Suprapubic skin (tissue), 4 donors: ENCODE data around the gene DIPK1A. TPM values are rescaled to one million over a fixed set of nuclear protein-coding genes. Genes with fewer than 3 reads are reported as not detected.

Experiments used
- DNase-seq, 2 donors: peaks; one replicate each; pipeline ENCODE4 v3.0.0-alpha.2; 2019; ENCODE audit warnings: low spot score in 2 of 2
- H3K27ac ChIP-seq: fragments of 200-600 bp; sonication (generic); one replicate; pipeline ENCODE4 v1.5.1; 2019
- H3K27me3 ChIP-seq: fragments of 200-600 bp; sonication (generic); one replicate; pipeline ENCODE4 v1.5.1; 2019
- H3K36me3 ChIP-seq: fragments of 200-600 bp; sonication (generic); one replicate; pipeline ENCODE4 v1.5.1; 2019
- H3K4me1 ChIP-seq: fragments of 200-600 bp; sonication (generic); one replicate; pipeline ENCODE4 v1.5.1; 2019
- H3K4me3 ChIP-seq: fragments of 200-600 bp; sonication (generic); one replicate; pipeline ENCODE4 v1.5.1; 2019; ENCODE audit warnings: mild to moderate bottlenecking
- H3K9me3 ChIP-seq: fragments of 200-600 bp; sonication (generic); one replicate; pipeline ENCODE4 v1.5.1; 2019
- EP300 ChIP-seq: sonication (generic); formaldehyde crosslinking; IDR thresholded peaks from one replicate; pipeline ENCODE4 v1.6.1; 2017; ENCODE audit warnings: antibody characterized with exemption
- POLR2A ChIP-seq, 2 donors: fragments of 450-650 bp; IDR thresholded peaks; one replicate each; pipeline ENCODE4 v1.6.1; 2017; ENCODE audit warnings: antibody characterized with exemption in 2 of 2, mild to moderate bottlenecking in 2 of 2, moderate library complexity in 2 of 2
- POLR2AphosphoS5 ChIP-seq, 3 donors: sonication (generic); formaldehyde crosslinking; IDR thresholded peaks; one replicate each; pipeline ENCODE4 v1.6.1; 2017; ENCODE audit warnings: antibody characterized with exemption in 3 of 3
- WGBS: methylation state at CpG from one replicate; pipeline ENCODE4 v1.1.5; 2018; 5-methylcytosine and 5-hydroxymethylcytosine counted together
- total RNA-seq, 4 donors: library from RNA; depleted of rRNA; stranded (reverse); fragments of >200 nt; gene quantifications; one replicate each; pipeline ENCODE4 v1.1.0, GENCODE V29; 2016
- TF ChIP-seq, protein P1 (sequence below), 2 donors: fragments of 200-600 bp in 1 of 2; fragments of 450-650 bp in 1 of 2; sonication (generic) in 1 of 2; IDR thresholded peaks; one replicate each; pipeline ENCODE4 v1.5.1; 2016 to 2019; ENCODE audit warnings: antibody characterized with exemption in 2 of 2, mild to moderate bottlenecking in 1 of 2, moderate library complexity in 1 of 2

DIPK1A gene
- total RNA-seq, 4 donors from 2014 or later = 3.3 to 7.8 (median 5.3) TPM

DNA sequence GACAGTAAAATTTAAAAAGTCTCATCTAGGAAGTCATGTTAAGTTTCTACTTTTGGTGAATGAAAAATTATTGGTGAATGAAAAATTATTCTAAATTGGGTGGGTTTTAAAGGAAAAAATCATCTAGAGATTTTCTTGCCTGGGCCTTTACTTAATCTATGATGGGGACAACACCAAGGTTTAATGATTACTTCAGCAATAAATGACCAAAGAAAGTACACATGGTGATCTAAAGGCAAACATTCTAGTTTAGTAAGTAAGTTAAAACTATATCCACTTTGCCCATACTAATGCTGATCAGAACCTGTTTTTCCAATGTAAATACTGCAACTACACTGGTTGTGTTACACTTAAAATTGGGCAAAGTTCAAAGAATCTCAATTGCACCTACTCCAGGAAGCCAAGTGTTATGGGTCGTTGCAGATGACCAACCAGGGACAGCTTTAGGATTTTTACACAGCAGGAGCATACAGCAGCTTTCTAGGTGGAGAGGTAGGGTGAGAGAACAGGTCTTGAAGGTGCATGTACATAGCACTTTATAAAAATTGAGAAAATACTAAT, 144.0 kb downstream of the DIPK1A start:
- 68% methylated on average over 1 of the region's 1 CpG for WGBS
- Histone ChIP-seq H3K4me1 (no peaks in the 10 kb centered on the region), H3K4me3 (no peak overlapping the region), H3K27me3 (no peaks in the 10 kb centered on the region), H3K36me3 (no peaks in the 10 kb centered on the region), H3K9me3 (no peaks in the 10 kb centered on the region), H3K27ac (no peak overlapping the region)
- TF ChIP-seq EP300 (no peak), POLR2AphosphoS5 (IDR thresholded peaks at IDR 0.05) (no peak), POLR2A (IDR thresholded peaks at IDR 0.05) (no peak)
- TF ChIP-seq, protein P1, sequence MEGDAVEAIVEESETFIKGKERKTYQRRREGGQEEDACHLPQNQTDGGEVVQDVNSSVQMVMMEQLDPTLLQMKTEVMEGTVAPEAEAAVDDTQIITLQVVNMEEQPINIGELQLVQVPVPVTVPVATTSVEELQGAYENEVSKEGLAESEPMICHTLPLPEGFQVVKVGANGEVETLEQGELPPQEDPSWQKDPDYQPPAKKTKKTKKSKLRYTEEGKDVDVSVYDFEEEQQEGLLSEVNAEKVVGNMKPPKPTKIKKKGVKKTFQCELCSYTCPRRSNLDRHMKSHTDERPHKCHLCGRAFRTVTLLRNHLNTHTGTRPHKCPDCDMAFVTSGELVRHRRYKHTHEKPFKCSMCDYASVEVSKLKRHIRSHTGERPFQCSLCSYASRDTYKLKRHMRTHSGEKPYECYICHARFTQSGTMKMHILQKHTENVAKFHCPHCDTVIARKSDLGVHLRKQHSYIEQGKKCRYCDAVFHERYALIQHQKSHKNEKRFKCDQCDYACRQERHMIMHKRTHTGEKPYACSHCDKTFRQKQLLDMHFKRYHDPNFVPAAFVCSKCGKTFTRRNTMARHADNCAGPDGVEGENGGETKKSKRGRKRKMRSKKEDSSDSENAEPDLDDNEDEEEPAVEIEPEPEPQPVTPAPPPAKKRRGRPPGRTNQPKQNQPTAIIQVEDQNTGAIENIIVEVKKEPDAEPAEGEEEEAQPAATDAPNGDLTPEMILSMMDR (IDR thresholded peaks at IDR 0.05) = no peak
- DNase-seq = no peak

DNA sequence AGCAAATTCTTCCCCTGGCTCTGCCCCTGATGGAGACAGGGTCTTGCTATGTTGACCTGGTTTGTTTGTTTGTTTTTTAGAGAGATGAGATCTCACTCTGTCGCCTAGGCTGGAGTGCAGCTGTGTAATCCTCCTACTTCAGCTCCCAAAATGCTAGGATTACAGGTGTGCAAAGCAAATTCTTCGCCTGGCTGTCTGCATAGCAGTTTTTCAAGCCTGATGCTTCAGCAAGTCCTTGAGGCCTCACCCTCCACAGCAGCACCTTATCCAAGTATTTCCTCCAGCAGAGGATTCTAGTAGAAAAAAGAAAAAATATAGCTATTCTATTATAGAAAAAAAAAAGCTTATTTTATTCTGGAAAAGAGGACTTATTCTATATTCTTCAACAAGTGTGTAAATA, 144.5 kb downstream of the DIPK1A start:
- H3K4me3 ChIP-seq = no peak overlapping the region
- TF ChIP-seq, protein P1 (IDR thresholded peaks at IDR 0.05) = no peak
- TF ChIP-seq EP300 (no peak), POLR2A (IDR thresholded peaks at IDR 0.05) (no peak), POLR2AphosphoS5 (IDR thresholded peaks at IDR 0.05) (no peak)
- H3K27me3 ChIP-seq = no peaks in the 10 kb centered on the region
- DNase-seq = no peak
- H3K4me1 ChIP-seq = no peaks in the 10 kb centered on the region
- no peaks in the 10 kb centered on the region for H3K36me3 ChIP-seq
- whole genome bisulfite sequencing = 77% methylated on average over 2 of the region's 2 CpGs
- H3K9me3 ChIP-seq = no peaks in the 10 kb centered on the region
- H3K27ac ChIP-seq = no peak overlapping the region

DNA sequence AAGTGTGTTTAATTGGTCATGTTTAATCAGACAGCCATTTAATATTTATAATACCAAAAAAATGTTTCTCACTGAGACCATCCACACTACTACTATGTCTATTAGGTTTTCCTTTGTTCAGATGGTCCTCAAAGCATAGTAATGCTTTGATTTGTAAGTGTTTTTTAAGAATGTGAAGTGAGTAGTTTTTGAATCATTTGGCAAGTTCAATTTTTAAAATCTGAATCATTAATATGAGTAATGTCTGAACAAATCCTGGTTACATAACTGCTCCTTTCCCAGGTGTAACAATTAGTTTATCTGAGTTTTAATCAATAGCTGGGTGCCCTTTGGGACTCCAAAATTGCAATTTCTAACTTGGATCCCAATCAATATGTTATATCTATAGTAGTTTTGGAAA, 152.9 kb downstream of the DIPK1A start:
- no peaks in the 10 kb centered on the region for H3K27me3 ChIP-seq
- TF ChIP-seq EP300 (no peak), POLR2A (IDR thresholded peaks at IDR 0.05) (no peak), POLR2AphosphoS5 (IDR thresholded peaks at IDR 0.05) (no peak)
- TF ChIP-seq, protein P1 (IDR thresholded peaks at IDR 0.05) = no peak
- H3K27ac ChIP-seq = no peak overlapping the region
- no peak for DNase-seq
- no peak overlapping the region for H3K4me3 ChIP-seq
- H3K36me3 ChIP-seq = no peaks in the 10 kb centered on the region
- H3K4me1 ChIP-seq = peaks cover 9% of the 10 kb centered on the region
- H3K9me3 ChIP-seq = no peaks in the 10 kb centered on the region

DNA sequence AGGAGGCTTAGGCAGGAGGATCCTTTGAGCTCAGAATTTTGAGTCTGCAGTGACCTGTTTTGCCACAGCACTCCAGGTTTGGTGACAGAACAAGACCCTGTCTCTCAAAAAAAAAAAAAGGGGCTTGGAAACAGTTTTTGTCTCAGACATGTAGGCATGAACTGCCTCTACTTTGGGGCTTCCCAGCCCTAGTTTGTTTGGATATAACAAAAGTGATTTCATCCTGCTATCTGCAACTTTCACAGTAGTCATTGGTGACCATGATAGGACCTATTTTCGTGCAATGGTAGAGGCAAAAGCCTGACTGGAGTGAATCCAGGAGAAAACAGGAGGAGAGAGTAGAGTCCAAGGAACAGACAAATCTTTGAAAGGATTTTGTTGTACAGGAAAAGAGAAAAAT, 156.0 kb downstream of the DIPK1A start:
- H3K27me3 ChIP-seq = no peaks in the 10 kb centered on the region
- no peak overlapping the region for H3K27ac ChIP-seq
- H3K4me3 ChIP-seq = no peak overlapping the region
- TF ChIP-seq EP300 (no peak), POLR2A (IDR thresholded peaks at IDR 0.05) (no peak), POLR2AphosphoS5 (IDR thresholded peaks at IDR 0.05) (no peak)
- TF ChIP-seq, protein P1 (IDR thresholded peaks at IDR 0.05) = no peak
- 91% methylated on average over 1 of the region's 1 CpG for WGBS
- no peak for DNase-seq
- peaks cover 9% of the 10 kb centered on the region for H3K4me1 ChIP-seq
- no peaks in the 10 kb centered on the region for H3K36me3 ChIP-seq
- no peaks in the 10 kb centered on the region for H3K9me3 ChIP-seq

DNA sequence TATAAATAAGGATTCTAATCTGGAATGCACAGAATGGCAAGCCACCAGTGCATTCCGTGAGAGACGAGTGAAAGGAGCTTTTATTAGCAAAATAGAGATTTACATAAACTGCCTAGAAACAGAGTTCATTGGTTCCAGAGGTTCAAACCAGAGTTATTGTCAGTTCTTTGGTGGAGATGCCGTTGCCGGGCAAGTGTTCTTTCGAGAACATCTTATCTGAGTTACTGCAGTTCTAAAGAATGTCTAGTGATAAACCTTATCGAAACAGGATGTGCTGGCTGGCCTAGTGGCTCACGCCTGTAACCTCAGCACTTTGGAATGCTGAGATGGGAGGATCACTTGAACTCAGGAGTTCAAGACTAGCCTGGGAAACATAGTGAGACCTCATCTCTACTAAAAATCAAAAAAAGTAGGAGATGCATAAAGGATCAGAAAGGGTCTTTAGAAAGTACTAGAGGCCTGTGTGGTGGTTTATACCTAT, 156.5 kb downstream of the DIPK1A start:
- H3K4me1 ChIP-seq = peaks cover 9% of the 10 kb centered on the region
- no peaks in the 10 kb centered on the region for H3K27me3 ChIP-seq
- 8% methylated on average over 7 of the region's 7 CpGs for WGBS
- H3K27ac ChIP-seq = no peak overlapping the region
- no peaks in the 10 kb centered on the region for H3K36me3 ChIP-seq
- no peaks in the 10 kb centered on the region for H3K9me3 ChIP-seq
- TF ChIP-seq EP300 (no peak), POLR2AphosphoS5 (IDR thresholded peaks at IDR 0.05) (no peak), POLR2A (IDR thresholded peaks at IDR 0.05) (no peak)
- TF ChIP-seq, protein P1 (IDR thresholded peaks at IDR 0.05) = no peak
- H3K4me3 ChIP-seq = no peak overlapping the region
- no peak for DNase-seq
